GM23248 (cell line): ENCODE results near the gene RNF207. TPM values are rescaled to one million over a fixed set of nuclear protein-coding genes. Genes with fewer than 3 reads are reported as not detected.

Source experiments
- DNase-seq: peaks from one replicate; pipeline ENCODE4 v3.0.0-alpha.2; 2015
- H2AFZ ChIP-seq: fragments of 200-600 bp; sonication (generic); 2 replicates; pipeline ENCODE4 v1.6.1; 2016; ENCODE audit warnings: antibody characterized with exemption
- H3F3A ChIP-seq: fragments of 200-600 bp; sonication (generic); 2 replicates; pipeline ENCODE4 v1.6.1; 2016; ENCODE audit warnings: mild to moderate bottlenecking, antibody characterized with exemption, mixed run types; ENCODE audit not compliant: insufficient read depth
- H3K27ac ChIP-seq: fragments of 200-600 bp; sonication (generic); 2 replicates; pipeline ENCODE4 v1.5.1; 2016; ENCODE audit warnings: mild to moderate bottlenecking
- H3K27me3 ChIP-seq: fragments of 200-600 bp; sonication (generic); replicated peaks from 2 replicates; pipeline ENCODE4 v1.6.1; 2016; ENCODE audit warnings: mild to moderate bottlenecking; ENCODE audit not compliant: insufficient read depth
- H3K36me3 ChIP-seq: fragments of 200-600 bp; sonication (generic); 2 replicates; pipeline ENCODE4 v1.6.1; 2016; ENCODE audit warnings: low read depth, mild to moderate bottlenecking
- H3K4me1 ChIP-seq: fragments of 200-600 bp; sonication (generic); 2 replicates; pipeline ENCODE4 v1.6.1; 2016; ENCODE audit warnings: mild to moderate bottlenecking; ENCODE audit not compliant: insufficient read depth
- H3K4me2 ChIP-seq: fragments of 200-600 bp; sonication (generic); one replicate; pipeline ENCODE4 v1.6.1; 2016; ENCODE audit warnings: mild to moderate bottlenecking; ENCODE audit not compliant: unreplicated experiment
- H3K4me3 ChIP-seq: fragments of 200-600 bp; sonication (generic); 2 replicates; pipeline ENCODE4 v1.5.1; 2016; ENCODE audit warnings: mild to moderate bottlenecking
- H3K79me2 ChIP-seq: fragments of 200-600 bp; sonication (generic); 2 replicates; pipeline ENCODE4 v1.6.1; 2016; ENCODE audit warnings: mild to moderate bottlenecking; ENCODE audit not compliant: insufficient read depth
- H3K9ac ChIP-seq: fragments of 200-600 bp; sonication (generic); 2 replicates; pipeline ENCODE4 v1.6.1; 2016; ENCODE audit warnings: mild to moderate bottlenecking
- H3K9me2 ChIP-seq: fragments of 200-600 bp; sonication (generic); 2 replicates; pipeline ENCODE4 v1.6.1; 2016; ENCODE audit warnings: mixed run types, mild to moderate bottlenecking, moderate library complexity; ENCODE audit not compliant: insufficient read depth
- H3K9me3 ChIP-seq: fragments of 200-600 bp; sonication (generic); one replicate; pipeline ENCODE4 v1.6.1; 2017; ENCODE audit warnings: low read depth
- H4K20me1 ChIP-seq: fragments of 200-600 bp; sonication (generic); 2 replicates; pipeline ENCODE4 v1.6.0; 2016; ENCODE audit not compliant: insufficient read depth
- EZH2 ChIP-seq: fragments of 200-600 bp; sonication (generic); IDR thresholded peaks from 2 replicates; pipeline ENCODE4 v1.6.1; 2018; ENCODE audit warnings: antibody characterized with exemption, mild to moderate bottlenecking; ENCODE audit not compliant: insufficient read depth, poor library complexity, severe bottlenecking
- EZH2phosphoT487 ChIP-seq: fragments of 200-600 bp; sonication (generic); IDR thresholded peaks from 2 replicates; pipeline ENCODE4 v1.6.1; 2018; ENCODE audit warnings: antibody characterized with exemption, moderate library complexity, mild to moderate bottlenecking, low read depth; ENCODE audit not compliant: insufficient read depth
- WGBS, 2 experiments: methylation state at CpG; one replicate each; pipeline ENCODE4 v1.1.6; 2015 to 2017; ENCODE audit warnings: low lambda C conversion rate in 2 of 2, low coverage in 1 of 2; ENCODE audit errors: missing lambda C conversion rate in 2 of 2; 5-methylcytosine and 5-hydroxymethylcytosine counted together
- in situ Hi-C: fragments of 300-500 bp; cut with MboI; formaldehyde crosslinking; loops from 2 replicates; pipeline ENCODE4 v1.15.0; 2020
- polyA plus RNA-seq: library from polyadenylated mRNA; unstranded; fragments of >200 nt; fragmentation: Nextera tagmentation; extraction: Ambion mirVana; gene quantifications from 2 replicates; pipeline ENCODE4 v1.2.1, GENCODE V29; 2016
- total RNA-seq: library from RNA; depleted of rRNA; stranded (reverse); fragments of >200 nt; shearing (Covaris generic); gene quantifications from 2 replicates; pipeline ENCODE4 v1.2.3, GENCODE V29; 2014

The RNF207 gene
- total and polyA plus RNA-seq, 2 experiments from 2014 or later: 8.6 to 30.3 TPM

- no peaks in the 10 kb centered on the region for H3K79me2 ChIP-seq
- H3K4me1 ChIP-seq: no peaks in the 10 kb centered on the region
- no peaks in the 10 kb centered on the region for H3F3A ChIP-seq
- no peak overlapping the region for H3K27ac ChIP-seq
- no peak overlapping the region for H3K9ac ChIP-seq
- in situ Hi-C loops: no loop called here
- H3K9me2 ChIP-seq: no peaks in the 10 kb centered on the region
- no peak for DNase-seq
- no peaks in the 10 kb centered on the region for H3K36me3 ChIP-seq
- H4K20me1 ChIP-seq: no peaks in the 10 kb centered on the region
- H3K4me2 ChIP-seq: no peak overlapping the region
- 53 to 58% methylated on average over 31 to 34 of the region's 34 CpGs for WGBS, 2 experiments
- H3K4me3 ChIP-seq: no peak overlapping the region
- H2AFZ ChIP-seq: no peak overlapping the region
- no peak for TF ChIP-seq EZH2phosphoT487
- no peak for TF ChIP-seq EZH2
- peaks cover 7% of the 10 kb centered on the region; the same call in 1 of the 2 replicates for H3K27me3 ChIP-seq
- no peaks in the 10 kb centered on the region for H3K9me3 ChIP-seq
Observed at GRCh38 chr1:6167391-6168303, 38.3 kb upstream of the RNF207 start.

GRCh38 chr1:6168947-6169586, 36.9 kb upstream of the RNF207 start:
- H3K79me2 ChIP-seq: no peaks in the 10 kb centered on the region
- H4K20me1 ChIP-seq: no peaks in the 10 kb centered on the region
- no peak overlapping the region for H3K4me3 ChIP-seq
- no peak for DNase-seq
- TF ChIP-seq EZH2 (no peak), EZH2phosphoT487 (no peak)
- no peak overlapping the region for H3K4me2 ChIP-seq
- 53 to 59% methylated on average over 18 of the region's 18 CpGs for WGBS, 2 experiments
- no peaks in the 10 kb centered on the region for H3K9me2 ChIP-seq
- no peaks in the 10 kb centered on the region for H3F3A ChIP-seq
- no peak overlapping the region for H3K27ac ChIP-seq
- H3K27me3 ChIP-seq: peaks cover 7% of the 10 kb centered on the region; the same call in 1 of the 2 replicates
- in situ Hi-C loops: no loop called here
- H3K9ac ChIP-seq: no peak overlapping the region
- no peaks in the 10 kb centered on the region for H3K9me3 ChIP-seq
- no peaks in the 10 kb centered on the region for H3K4me1 ChIP-seq
- no peak overlapping the region for H2AFZ ChIP-seq
- no peaks in the 10 kb centered on the region for H3K36me3 ChIP-seq

GRCh38 chr1:6170116-6170741, 35.7 kb upstream of the RNF207 start:
- no peak for TF ChIP-seq EZH2phosphoT487
- TF ChIP-seq EZH2: no peak
- H2AFZ ChIP-seq: no peak overlapping the region
- no peaks in the 10 kb centered on the region for H3K9me2 ChIP-seq
- no peaks in the 10 kb centered on the region for H3K9me3 ChIP-seq
- H3K79me2 ChIP-seq: no peaks in the 10 kb centered on the region
- H3K36me3 ChIP-seq: no peaks in the 10 kb centered on the region
- H3K9ac ChIP-seq: no peak overlapping the region
- no peaks in the 10 kb centered on the region for H4K20me1 ChIP-seq
- H3F3A ChIP-seq: no peaks in the 10 kb centered on the region
- H3K4me1 ChIP-seq: no peaks in the 10 kb centered on the region
- no peak overlapping the region for H3K27ac ChIP-seq
- no peak for DNase-seq
- H3K4me3 ChIP-seq: no peak overlapping the region
- 56 to 65% methylated on average over 13 to 15 of the region's 16 CpGs for WGBS, 2 experiments
- H3K27me3 ChIP-seq: no peaks in the 10 kb centered on the region; the same call in 1 of the 2 replicates
- in situ Hi-C loops: no loop called here
- no peak overlapping the region for H3K4me2 ChIP-seq

GRCh38 chr1:6170742-6171201, 35.1 kb upstream of the RNF207 start:
- in situ Hi-C loops: no loop called here
- no peak overlapping the region for H2AFZ ChIP-seq
- TF ChIP-seq EZH2 (no peak), EZH2phosphoT487 (no peak)
- no peaks in the 10 kb centered on the region; the same call in 1 of the 2 replicates for H3K27me3 ChIP-seq
- no peaks in the 10 kb centered on the region for H3K9me2 ChIP-seq
- H3K36me3 ChIP-seq: no peaks in the 10 kb centered on the region
- no peak overlapping the region for H3K27ac ChIP-seq
- DNase-seq: peak; percentile 27
- no peak overlapping the region for H3K9ac ChIP-seq
- no peak overlapping the region for H3K4me3 ChIP-seq
- H4K20me1 ChIP-seq: no peaks in the 10 kb centered on the region
- no peaks in the 10 kb centered on the region for H3K9me3 ChIP-seq
- WGBS, 2 experiments: 26 to 58% methylated on average over 9 to 12 of the region's 19 CpGs
- H3K4me1 ChIP-seq: no peaks in the 10 kb centered on the region
- H3K79me2 ChIP-seq: no peaks in the 10 kb centered on the region
- H3F3A ChIP-seq: no peaks in the 10 kb centered on the region
- no peak overlapping the region for H3K4me2 ChIP-seq
